NCI-H2029 treated with DMSO at 0.1 percent for 48 hours (cell line): ENCODE measurements around the gene SLC25A47.
"Not testable (repeated sequence)": the region's sequence is repeated elsewhere in the genome, so short reads cannot be mapped to it uniquely, and the experiment has no call there.

ENCODE experiments used
- DNase-seq: peaks from one replicate; lab custom pipeline; 2025; lab: John Stamatoyannopoulos, UW

SLC25A47 gene

GRCh38 chr14:100306101-100306997 is 16.8 kb upstream of the SLC25A47 start, which contains the start of gene SLC25A29:
Gene SLC25A29 (minus strand): TSS chr14:100306444. CDS start chr14:100306232, 212 bp downstream.
- DNase-seq: no peak

- DNase-seq: no peak
Observed at GRCh38 chr14:100306998-100307765, 16.0 kb upstream of the SLC25A47 start.

GRCh38 chr14:100307766-100308426 is 15.2 kb upstream of the SLC25A47 start:
- no peak for DNase-seq

GRCh38 chr14:100308427-100308792 is 14.7 kb upstream of the SLC25A47 start:
- not testable (repeated sequence) for DNase-seq

GRCh38 chr14:100309028-100309737 is 14.0 kb upstream of the SLC25A47 start:
- DNase-seq: no peak

GRCh38 chr14:100312110-100312876 is 10.8 kb upstream of the SLC25A47 start:
- DNase-seq: not testable (repeated sequence)

- no peak for DNase-seq
Observed at GRCh38 chr14:100312877-100313400, 10.2 kb upstream of the SLC25A47 start.

- DNase-seq: no peak
Observed at GRCh38 chr14:100313464-100314230, 9.5 kb upstream of the SLC25A47 start.

GRCh38 chr14:100314724-100315123 is 8.4 kb upstream of the SLC25A47 start:
- DNase-seq: no peak

- DNase-seq: no peak
Observed at GRCh38 chr14:100317389-100317788, 5.8 kb upstream of the SLC25A47 start.

GRCh38 chr14:100317912-100318808 is 5.0 kb upstream of the SLC25A47 start:
- no peak for DNase-seq

GRCh38 chr14:100320157-100320856 is 2.8 kb upstream of the SLC25A47 start:
- no peak for DNase-seq

GRCh38 chr14:100321473-100322137 is 1.5 kb upstream of the SLC25A47 start:
- no peak for DNase-seq

GRCh38 chr14:100322138-100322957 is 791 bp upstream of the SLC25A47 start:
- no peak for DNase-seq

- no peak for DNase-seq
Observed at GRCh38 chr14:100323942-100324307, 786 bp downstream of the SLC25A47 start.

- DNase-seq: no peak
Observed at GRCh38 chr14:100325231-100325632, 2.1 kb downstream of the SLC25A47 start.

- no peak for DNase-seq
Observed at GRCh38 chr14:100325958-100326357, 2.8 kb downstream of the SLC25A47 start.
